OCI-M2 (cell line): ENCODE data around the gene TUBA3E.
"Not testable (repeated sequence)": the region's sequence is repeated elsewhere in the genome, so short reads cannot be mapped to it uniquely, and the experiment has no call there.

Source experiments
- DNase-seq: peaks from one replicate; lab custom pipeline; 2025; ENCODE audit not compliant: unreplicated experiment; lab: John Stamatoyannopoulos, UW

TUBA3E gene

DNA sequence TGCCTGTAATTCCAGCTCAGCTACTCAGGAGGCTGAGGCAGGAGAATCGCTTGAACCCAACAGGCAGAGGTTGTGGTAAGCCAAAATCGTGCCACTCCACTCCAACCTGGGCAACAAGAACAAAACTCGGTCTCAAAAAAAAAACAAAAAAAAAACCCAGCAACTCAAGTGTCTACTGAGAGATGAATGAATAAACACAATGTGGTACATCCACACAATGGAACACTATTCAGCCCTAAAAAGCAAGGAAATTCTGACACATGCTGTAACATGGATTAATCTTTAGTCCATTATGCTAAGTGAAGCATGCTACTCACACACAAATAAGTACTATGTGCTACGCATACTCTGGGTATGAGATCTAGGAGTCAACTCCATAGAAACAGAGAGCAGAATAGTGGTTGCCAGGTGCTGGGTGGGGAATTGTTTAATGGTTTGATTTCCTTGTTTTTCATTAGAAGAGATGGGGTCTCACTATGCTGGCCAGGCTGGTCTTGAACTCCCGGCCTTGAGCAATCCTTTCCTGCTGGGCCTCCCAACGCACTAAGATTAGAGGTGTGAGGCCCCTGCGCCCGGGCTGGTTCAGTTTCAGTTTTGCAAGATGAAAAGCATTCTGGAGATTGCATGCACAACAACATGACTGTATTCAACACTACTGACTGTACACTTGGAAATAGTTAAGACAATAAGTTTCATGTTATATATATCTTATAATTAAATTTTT, 32.8 kb downstream of the TUBA3E start:
- no peak for DNase-seq

GRCh38 chr2:130162968-130163367, 35.3 kb downstream of the TUBA3E start:
- DNase-seq = no peak

DNA sequence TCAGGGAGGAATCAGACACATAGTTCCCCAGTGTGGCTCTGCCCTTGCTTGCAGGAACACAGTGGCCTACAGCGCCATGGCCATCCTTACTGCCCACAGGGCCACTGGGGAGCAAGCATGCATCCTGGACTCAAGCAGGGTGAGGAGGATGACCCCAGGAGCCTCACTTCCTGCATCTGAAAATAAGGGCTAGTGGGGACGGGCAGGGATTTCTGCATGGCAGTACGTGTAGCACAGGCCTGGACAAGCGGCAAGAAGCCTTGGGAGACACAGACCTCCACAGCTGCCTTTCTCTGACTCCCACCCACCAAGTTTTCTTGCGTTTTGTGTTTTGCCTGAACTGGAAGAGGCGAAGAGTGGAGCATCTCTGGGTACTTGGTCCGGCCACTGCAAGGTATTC, 35.8 kb downstream of the TUBA3E start:
- DNase-seq = not testable (repeated sequence)

DNA sequence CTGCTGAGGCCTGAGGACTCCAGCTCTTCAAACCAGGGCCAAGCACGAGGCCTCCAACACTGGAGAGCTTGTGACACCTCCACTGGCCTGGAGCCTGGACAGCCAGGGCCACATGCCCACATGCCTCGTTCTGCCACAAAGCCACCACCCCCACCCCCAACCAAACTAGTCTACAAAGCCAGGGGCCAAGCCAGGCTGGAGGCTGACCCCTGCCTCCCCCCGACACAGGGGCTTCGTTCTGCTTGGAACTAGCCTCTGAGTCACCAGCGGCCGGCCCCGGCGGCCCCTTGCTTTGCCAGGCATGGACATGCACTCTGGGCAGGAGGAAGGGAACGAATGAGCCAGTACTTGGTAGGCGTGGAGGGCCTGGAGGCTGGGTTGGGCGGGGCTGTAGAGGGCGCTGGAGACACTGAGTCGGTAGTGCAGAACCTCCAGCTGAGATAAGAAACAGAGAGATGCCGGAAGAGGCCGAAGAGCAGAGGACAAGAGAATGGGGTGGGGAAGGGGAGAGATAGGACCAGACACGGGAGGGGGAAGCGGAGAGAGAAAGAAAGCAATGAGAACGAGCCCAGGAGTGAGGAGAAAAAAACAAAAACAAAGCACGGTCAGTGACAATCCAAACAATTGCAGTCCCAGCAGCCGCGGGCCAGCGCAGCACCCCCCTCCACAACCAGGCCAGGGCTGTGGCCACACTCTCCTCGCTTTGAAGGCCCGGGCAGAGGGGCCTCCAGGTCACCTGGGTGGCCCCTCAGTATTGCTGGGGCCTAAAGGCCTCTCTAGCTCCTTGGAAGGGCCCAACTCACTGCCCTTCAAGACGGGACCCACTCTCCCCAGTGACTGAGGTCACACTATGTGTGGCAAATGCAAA, 37.2 kb downstream of the TUBA3E start:
- DNase-seq = not testable (repeated sequence)

DNA sequence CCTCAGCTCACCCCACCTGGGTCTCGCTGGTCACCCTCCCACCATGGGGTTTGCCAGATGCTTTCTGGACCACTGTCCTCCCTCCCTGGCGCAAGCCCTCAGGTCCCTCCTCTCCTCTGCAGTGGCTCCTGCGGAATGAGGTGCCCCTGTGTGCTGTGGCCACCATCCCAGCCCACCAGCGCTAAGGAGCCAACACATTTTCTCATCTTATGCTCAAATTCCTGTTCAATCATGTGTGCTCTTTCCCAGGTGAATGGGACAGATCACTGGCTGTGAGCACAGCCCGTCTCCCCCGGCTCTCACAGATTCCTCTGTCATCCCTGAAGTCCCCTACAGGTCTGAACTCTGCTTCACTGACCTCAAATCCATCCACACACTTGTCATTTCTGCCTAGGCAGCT, 38.1 kb downstream of the TUBA3E start:
- no peak for DNase-seq

DNA sequence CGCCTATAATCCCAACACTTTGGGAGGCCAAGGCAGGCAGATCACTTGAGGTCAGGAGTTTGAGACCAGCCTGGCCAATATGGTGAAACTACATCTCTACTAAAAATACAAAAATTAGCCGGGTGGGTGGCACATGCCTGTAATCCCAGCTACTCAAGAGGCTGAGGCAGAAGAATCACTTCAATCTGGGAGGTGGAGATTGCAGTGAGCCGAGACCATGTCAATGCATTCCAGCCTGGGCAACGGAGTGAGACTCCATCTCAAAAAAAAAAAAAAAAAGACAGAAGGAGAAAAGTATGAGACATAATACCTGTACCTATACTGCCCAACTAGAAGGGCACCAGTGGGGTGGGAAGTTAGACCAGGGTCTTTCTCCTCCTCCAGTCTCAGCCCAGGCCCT, 38.9 kb downstream of the TUBA3E start:
- DNase-seq = not testable (repeated sequence)

DNA sequence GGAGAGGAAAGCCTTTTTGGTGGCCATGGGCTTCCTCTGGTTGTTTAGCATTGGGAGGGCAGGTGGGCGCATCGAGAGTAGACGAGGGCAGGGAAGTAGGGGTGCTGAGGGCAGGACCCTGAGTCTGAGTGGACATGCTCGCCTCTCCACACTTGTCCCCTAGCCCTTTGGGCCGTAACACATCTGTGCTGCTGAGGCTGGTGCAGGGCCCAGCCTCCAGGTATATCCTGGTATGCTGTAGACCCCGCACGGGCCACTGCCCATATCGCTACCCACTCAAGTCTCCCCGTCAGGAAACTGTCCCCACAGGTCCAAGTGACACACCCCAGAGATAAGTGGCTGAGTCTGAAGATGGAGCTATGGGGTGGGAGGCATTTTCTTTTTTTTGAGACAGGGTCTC, 39.6 kb downstream of the TUBA3E start:
- no peak for DNase-seq

DNA sequence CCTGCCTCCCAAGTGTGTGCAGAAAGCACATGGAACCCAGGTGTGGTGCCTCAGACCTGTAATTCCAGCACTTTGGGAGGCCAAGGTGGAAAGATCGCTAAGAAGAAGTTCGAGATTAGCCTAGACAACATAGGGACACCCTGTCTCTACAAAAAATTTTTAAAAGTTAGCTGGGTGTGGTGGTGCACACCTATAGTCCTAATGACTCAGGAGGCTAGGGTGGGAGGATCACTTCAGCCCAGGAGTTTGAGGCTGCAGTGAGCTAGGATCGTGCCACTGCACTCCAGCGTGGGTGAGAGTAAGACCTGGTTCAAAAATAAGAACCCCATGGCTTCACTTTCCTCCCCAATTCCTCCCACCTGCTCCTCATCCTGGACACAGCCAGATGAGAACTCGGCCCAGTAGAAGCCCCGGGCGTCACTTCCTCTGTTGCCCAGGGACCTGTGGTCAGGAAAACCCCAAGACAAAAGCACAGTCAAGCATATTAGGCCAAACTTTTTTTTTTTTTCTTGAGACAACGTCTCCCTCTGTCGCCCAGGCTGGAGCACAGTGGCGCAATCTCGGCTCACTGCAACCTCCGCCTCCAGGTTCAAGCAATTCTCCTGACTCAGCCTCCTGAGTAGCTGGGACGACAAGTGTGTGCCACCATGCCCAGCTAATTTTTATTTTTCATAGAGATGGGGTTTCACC, 40.3 kb downstream of the TUBA3E start:
- DNase-seq = not testable (repeated sequence)

DNA sequence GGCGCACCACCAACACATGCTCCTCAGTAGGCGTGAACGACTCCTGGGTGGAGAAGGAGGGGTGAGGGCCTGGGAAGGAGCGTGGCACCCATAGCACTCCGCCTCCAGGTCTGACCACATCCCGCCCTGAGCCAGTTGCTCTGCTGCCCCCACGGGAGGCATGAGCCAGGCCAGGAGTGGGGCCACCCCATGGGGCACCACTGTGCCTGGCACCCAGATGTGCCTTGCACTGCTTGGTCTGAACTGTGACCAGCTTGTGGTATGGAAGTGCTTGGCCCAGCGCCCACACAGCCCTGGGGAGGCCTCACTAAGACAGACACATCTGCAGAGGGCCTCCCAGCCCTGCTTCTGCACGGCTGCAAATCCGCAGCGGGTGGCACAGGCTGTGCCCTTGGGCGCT, 40.9 kb downstream of the TUBA3E start:
- DNase-seq = not testable (repeated sequence)

GRCh38 chr2:130156624-130157004, 41.6 kb downstream of the TUBA3E start:
- DNase-seq = no peak

- DNase-seq = not testable (repeated sequence)
Measured at GRCh38 chr2:130155956-130156623, 42.1 kb downstream of the TUBA3E start.

DNA sequence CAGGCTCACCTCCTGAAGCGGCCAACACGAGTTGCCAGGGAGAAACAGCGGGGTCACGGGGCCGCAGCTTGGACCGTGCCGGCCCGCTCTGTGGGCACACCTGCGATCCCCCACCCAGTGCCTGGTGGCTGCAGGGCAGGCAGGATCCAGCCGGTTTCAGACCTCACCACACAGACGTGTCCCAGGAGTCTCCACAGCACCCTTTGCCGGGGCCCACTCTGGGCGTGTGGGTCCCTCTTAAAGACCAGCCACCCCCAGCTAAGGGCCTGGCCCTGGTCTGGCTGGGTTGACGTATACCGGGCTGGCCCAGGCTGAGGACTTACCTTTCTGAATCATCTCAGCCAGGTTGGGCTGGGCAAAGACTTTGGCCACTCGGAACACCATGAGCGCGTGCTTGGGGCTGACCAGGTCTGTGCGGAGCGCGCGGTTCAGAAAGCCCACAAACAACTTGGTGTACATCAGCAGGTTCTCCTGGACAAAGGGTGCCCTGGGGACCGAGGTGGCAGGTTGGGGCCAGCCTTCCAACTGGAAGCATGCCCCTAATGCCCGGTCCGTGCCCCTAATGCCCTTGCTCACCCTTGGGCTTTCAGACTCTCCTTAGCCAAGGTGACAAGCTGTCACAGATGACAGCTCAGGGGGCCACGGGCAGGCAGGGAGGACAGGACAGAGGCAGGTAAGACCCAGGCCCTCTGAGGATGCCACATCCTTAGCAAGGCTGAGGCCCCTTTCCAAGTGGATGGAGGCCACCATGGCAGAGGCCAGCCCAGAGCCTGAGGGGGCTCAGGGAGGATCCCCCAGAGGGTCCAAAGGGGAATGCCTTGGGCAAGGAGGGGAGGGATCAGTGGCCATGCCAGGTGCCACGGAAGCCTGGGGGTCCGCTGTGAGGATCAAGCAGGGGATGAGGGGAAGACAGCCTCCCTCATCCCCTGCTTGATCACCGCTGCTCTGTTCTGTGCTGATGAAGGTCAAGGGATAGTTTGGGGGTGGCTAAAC, 43.2 kb downstream of the TUBA3E start:
- DNase-seq = no peak

DNA sequence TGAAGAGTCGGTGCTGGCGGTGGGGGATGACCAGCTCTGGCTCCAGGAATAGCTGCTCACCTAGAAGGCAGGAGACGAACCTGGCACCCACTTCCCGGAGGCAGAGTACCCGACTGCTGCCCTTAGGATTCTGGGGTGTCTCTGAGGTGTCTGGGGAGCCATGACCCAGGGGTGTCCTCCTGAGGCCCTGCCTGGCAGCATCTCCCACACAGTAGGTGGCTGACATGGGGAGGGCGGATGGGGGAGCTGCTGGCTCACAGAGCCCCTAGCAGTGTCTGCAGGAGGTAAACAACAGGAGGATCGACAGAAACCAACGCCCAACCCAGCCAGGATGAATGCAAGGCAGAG, 43.8 kb downstream of the TUBA3E start:
- DNase-seq = not testable (repeated sequence)

- DNase-seq = not testable (repeated sequence)
Measured at GRCh38 chr2:130153721-130154422, 44.4 kb downstream of the TUBA3E start.

DNA sequence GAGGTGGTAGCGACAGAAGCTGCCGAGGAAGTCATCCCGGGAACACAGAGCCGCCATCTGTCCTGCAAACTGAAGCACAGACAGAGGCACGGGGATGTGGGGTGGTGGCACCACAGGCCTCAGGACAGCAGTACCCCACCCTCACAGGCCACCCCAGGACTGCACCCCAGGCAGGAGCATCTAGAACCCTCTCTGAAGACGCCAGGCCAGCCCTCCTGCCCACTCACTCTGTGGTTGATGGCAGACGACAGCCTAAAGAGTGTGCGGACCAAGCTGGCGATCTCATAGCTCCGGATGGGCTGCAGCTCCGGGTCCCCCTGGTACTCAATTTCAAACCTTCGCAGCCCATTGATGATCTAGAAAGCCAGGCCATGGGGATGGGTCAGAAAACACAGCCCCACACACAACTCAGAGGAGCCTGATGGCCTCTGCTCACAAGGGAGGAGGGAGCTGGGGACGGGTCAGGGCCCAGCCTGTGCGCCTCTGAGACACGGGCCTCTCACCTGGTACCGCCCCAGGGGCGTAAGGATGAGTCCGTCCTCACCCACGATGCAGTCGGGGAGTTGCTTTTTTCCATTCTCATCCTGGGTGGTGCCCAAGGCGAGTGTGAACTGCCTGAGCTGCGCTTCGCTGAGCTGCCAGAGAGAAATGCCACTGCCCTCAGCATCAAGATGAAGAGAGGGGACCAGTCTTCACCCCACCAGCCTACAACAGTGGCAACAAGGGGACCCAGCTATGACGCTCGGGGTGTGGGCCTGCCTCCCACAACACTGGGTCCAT, 45.2 kb downstream of the TUBA3E start:
- no peak for DNase-seq

- not testable (repeated sequence) for DNase-seq
Measured at GRCh38 chr2:130152136-130152815, 46.0 kb downstream of the TUBA3E start.

- DNase-seq = not testable (repeated sequence)
Measured at GRCh38 chr2:130151145-130151512, 47.1 kb downstream of the TUBA3E start.
